Panc1 (cell line): ENCODE results near the gene PTPN4.

ENCODE experiments used
- POLR2AphosphoS5 ChIP-seq: IDR thresholded peaks from 2 replicates; pipeline ENCODE4 v1.6.1; 2012; ENCODE audit warnings: mild to moderate bottlenecking, low read depth, low read length, moderate library complexity
- SIN3A ChIP-seq: IDR thresholded peaks from 2 replicates; pipeline ENCODE4 v1.6.1; 2012; ENCODE audit warnings: low read depth, mild to moderate bottlenecking, low read length, moderate library complexity, borderline replicate concordance; ENCODE audit not compliant: insufficient read depth
- TF ChIP-seq, protein P1 (sequence below): fragments of 450-650 bp; IDR thresholded peaks from 2 replicates; pipeline ENCODE4 v1.5.1; 2017; ENCODE audit warnings: mild to moderate bottlenecking
- TF ChIP-seq, protein P2 (sequence below), 2 experiments: IDR thresholded peaks; 2 replicates each; pipeline ENCODE4 v1.6.1; 2011 to 2012; ENCODE audit warnings: low read depth in 2 of 2, control low read depth in 1 of 2, low read length in 1 of 2, mild to moderate bottlenecking in 1 of 2, moderate library complexity in 1 of 2; ENCODE audit not compliant: insufficient read depth in 1 of 2

DNA sequence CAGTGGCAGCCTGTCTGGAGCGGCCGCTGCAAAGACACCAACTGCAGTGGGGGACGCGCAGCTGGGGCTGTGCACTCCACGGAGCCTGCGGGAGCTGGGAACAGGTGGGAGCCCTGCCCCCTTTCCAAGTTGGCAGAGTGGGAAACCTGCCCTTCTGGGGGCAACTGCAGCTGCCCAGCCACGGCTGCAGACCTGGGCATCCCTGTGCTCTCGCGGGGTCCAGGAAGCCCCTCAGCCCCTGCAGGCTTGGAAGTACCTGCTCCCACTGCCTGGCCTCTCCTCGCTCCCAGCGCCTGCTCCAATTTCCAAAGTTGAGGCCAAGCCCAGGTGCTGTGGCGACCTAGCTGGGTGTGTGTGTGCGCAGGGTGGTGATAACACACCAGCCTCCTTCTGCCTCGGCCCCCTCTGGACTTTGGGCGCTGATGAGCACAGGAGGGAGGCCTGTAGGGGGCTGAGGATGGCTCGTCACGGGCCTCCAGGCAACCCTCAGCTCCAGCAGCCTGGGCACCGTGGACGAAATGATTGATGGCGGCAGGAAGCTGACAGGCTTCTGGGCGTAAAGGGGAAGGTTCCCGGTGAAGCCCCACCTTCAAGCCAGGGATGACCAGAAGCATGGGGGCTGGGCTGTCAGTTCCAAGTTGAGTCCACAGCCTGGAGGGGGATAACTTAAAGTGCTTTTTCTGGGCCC lies 76.9 kb downstream of the PTPN4 start:
- TF ChIP-seq, protein P1, sequence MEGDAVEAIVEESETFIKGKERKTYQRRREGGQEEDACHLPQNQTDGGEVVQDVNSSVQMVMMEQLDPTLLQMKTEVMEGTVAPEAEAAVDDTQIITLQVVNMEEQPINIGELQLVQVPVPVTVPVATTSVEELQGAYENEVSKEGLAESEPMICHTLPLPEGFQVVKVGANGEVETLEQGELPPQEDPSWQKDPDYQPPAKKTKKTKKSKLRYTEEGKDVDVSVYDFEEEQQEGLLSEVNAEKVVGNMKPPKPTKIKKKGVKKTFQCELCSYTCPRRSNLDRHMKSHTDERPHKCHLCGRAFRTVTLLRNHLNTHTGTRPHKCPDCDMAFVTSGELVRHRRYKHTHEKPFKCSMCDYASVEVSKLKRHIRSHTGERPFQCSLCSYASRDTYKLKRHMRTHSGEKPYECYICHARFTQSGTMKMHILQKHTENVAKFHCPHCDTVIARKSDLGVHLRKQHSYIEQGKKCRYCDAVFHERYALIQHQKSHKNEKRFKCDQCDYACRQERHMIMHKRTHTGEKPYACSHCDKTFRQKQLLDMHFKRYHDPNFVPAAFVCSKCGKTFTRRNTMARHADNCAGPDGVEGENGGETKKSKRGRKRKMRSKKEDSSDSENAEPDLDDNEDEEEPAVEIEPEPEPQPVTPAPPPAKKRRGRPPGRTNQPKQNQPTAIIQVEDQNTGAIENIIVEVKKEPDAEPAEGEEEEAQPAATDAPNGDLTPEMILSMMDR = no peak
- TF ChIP-seq POLR2AphosphoS5 (no peak), SIN3A (no peak)
- TF ChIP-seq, protein P2, sequence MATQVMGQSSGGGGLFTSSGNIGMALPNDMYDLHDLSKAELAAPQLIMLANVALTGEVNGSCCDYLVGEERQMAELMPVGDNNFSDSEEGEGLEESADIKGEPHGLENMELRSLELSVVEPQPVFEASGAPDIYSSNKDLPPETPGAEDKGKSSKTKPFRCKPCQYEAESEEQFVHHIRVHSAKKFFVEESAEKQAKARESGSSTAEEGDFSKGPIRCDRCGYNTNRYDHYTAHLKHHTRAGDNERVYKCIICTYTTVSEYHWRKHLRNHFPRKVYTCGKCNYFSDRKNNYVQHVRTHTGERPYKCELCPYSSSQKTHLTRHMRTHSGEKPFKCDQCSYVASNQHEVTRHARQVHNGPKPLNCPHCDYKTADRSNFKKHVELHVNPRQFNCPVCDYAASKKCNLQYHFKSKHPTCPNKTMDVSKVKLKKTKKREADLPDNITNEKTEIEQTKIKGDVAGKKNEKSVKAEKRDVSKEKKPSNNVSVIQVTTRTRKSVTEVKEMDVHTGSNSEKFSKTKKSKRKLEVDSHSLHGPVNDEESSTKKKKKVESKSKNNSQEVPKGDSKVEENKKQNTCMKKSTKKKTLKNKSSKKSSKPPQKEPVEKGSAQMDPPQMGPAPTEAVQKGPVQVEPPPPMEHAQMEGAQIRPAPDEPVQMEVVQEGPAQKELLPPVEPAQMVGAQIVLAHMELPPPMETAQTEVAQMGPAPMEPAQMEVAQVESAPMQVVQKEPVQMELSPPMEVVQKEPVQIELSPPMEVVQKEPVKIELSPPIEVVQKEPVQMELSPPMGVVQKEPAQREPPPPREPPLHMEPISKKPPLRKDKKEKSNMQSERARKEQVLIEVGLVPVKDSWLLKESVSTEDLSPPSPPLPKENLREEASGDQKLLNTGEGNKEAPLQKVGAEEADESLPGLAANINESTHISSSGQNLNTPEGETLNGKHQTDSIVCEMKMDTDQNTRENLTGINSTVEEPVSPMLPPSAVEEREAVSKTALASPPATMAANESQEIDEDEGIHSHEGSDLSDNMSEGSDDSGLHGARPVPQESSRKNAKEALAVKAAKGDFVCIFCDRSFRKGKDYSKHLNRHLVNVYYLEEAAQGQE (IDR thresholded peaks at IDR 0.05; ENCODE audit: insufficient read depth in 1 of 2, low read depth in 2 of 2, low read length in 1 of 2) = no peak
